PFSK-1 (cell line): Measurements from ENCODE around the gene TRPC4.

Experiments used
- POLR2AphosphoS5 ChIP-seq: IDR thresholded peaks from 2 replicates; pipeline ENCODE4 v1.6.1; 2012; ENCODE audit warnings: low read depth, mild to moderate bottlenecking, control low read depth, low read length, moderate library complexity
- TAF1 ChIP-seq: IDR thresholded peaks from 2 replicates; pipeline ENCODE4 v1.6.1; 2012; ENCODE audit warnings: low read length, control low read depth, borderline replicate concordance; ENCODE audit not compliant: insufficient read depth

DNA sequence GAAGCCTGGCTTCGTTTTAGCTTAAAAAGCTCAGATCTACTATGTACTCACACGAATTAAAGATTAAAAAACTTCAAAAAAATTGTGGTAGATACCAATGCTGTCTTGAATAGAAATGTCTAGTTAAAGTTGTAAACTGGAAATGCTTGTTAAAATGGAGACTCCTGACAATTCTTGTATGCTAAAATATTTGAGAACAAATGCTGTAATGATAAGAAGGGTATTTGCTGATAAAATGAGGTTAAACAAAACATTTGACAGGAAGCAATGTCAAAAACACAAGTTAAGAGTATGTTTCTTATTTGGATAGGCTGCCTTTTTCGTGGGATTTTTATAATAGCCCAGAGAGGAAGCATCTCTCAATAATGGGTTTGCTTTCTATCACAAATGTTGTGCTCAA, 223.0 kb downstream of the TRPC4 start:
- TF ChIP-seq POLR2AphosphoS5 (no peak), TAF1 (no peak)
